Inflammatory macrophage treated with lipopolysaccharide for 1 hour (primary cell): ENCODE measurements around the gene ANAPC2.

Experiments used
- DNase-seq, 2 donors: peaks; one replicate each; pipeline ENCODE4 v3.0.0-alpha.2; 2020 to 2022

ANAPC2 gene

GRCh38 chr9:137227054-137227852, 38.9 kb upstream of the ANAPC2 start, which contains the start of gene RNF224:
RNF224 (plus strand) TSS chr9:137227502; CDS start chr9:137228336, 834 bp downstream.
- peak; percentile 29 to 79 for DNase-seq

- no peak for DNase-seq
Measured at GRCh38 chr9:137226338-137227053, 38.1 kb upstream of the ANAPC2 start.

GRCh38 chr9:137225699-137226331, 37.5 kb upstream of the ANAPC2 start:
- no peak for DNase-seq

GRCh38 chr9:137224830-137225694, 36.7 kb upstream of the ANAPC2 start, which contains the start of gene CYSRT1:
CYSRT1 (plus strand) TSS chr9:137225174; CDS start chr9:137225622, 448 bp downstream.
- peak in 1 of 2 donors; percentile 21 for DNase-seq

- DNase-seq = peak; percentile 99 to 100
Measured at GRCh38 chr9:137223078-137223970, 35.0 kb upstream of the ANAPC2 start.

- no peak for DNase-seq
Measured at GRCh38 chr9:137222190-137223077, 34.1 kb upstream of the ANAPC2 start, which contains the start of gene RNF208. RNF208 (minus strand) TSS chr9:137222240; CDS start chr9:137221212, 1,028 bp downstream.

GRCh38 chr9:137221506-137222111, 33.2 kb upstream of the ANAPC2 start:
- no peak for DNase-seq

GRCh38 chr9:137221095-137221505, 32.7 kb upstream of the ANAPC2 start:
- DNase-seq = no peak

GRCh38 chr9:137220317-137221094, 32.1 kb upstream of the ANAPC2 start:
- no peak for DNase-seq

- DNase-seq = no peak
Measured at GRCh38 chr9:137219757-137220316, 31.5 kb upstream of the ANAPC2 start.

GRCh38 chr9:137218754-137219271, 30.5 kb upstream of the ANAPC2 start:
- DNase-seq = peak in 1 of 2 donors; percentile 24

- no peak for DNase-seq
Measured at GRCh38 chr9:137218212-137218753, 29.9 kb upstream of the ANAPC2 start.

GRCh38 chr9:137217276-137218211, 29.2 kb upstream of the ANAPC2 start:
- no peak for DNase-seq

GRCh38 chr9:137216188-137216965, 28.0 kb upstream of the ANAPC2 start:
- DNase-seq = no peak

- DNase-seq = no peak
Measured at GRCh38 chr9:137215196-137215986, 27.0 kb upstream of the ANAPC2 start.
